ENCODE results near the gene CLCC1.
A peak's percentile ranks its signal among the peaks of the same experiment; 100 is the strongest.
"Not testable (repeated sequence)": the region's sequence is repeated elsewhere in the genome, so short reads cannot be mapped to it uniquely, and the experiment has no call there.

CLCC1 gene, protein sequence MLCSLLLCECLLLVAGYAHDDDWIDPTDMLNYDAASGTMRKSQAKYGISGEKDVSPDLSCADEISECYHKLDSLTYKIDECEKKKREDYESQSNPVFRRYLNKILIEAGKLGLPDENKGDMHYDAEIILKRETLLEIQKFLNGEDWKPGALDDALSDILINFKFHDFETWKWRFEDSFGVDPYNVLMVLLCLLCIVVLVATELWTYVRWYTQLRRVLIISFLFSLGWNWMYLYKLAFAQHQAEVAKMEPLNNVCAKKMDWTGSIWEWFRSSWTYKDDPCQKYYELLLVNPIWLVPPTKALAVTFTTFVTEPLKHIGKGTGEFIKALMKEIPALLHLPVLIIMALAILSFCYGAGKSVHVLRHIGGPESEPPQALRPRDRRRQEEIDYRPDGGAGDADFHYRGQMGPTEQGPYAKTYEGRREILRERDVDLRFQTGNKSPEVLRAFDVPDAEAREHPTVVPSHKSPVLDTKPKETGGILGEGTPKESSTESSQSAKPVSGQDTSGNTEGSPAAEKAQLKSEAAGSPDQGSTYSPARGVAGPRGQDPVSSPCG

DNA sequence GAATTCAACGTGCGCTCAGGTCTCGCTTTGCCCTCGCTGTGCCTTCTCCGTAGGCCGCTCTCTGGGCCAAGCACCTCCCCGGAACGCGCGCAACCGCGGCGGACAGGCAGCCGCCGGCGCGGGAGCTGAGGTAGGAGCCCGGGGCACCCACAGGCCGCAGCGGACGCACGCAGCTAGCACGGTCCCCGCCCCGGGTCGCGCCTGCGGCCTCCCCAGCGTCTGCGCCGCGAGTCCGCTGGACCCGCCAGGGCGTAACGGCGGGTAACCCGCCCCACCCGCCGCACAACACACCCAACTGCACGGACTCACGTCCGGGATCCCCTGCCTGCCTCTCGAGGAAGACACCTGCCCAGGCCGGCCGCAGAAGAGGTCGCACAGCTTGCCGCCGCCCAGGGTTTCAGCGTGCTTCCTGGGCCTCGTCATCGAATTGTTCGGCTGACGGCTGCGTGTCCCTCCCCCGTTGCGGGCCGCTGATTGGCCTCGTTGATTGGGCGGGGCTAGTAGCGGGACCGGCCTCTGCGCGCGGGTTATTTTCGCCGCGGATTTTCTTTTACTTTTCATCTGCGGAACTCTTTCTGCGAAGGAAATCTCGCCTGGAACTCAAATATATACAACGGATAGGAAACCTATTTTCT lies at the start of gene CLCC1:
TSS of gene CLCC1 (minus strand) at position 433 of the 635 bp plus-strand sequence. CDS start 13,047 bp downstream, outside the sequence.
- DNase-seq: peak; percentile 93

DNA sequence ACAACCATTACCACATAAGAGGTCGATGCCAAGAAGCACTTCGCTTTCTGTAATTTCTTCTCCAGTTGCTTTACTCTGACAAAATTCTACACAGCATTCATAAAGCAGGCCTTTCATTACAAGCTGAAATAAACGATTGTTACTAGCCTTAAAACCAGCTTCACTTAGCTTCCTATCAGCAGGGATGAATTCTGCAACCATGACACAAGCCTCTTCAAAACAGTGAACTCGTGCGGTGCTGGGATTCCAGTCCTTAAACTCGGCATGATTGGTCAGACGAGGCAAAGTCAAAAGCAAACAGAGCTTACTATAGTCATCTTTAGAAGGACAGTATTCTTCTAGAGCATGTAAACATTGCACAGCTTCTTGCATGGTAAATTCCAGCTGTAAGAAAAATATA lies 48.1 kb upstream of the CLCC1 start:
- DNase-seq: no peak

DNA sequence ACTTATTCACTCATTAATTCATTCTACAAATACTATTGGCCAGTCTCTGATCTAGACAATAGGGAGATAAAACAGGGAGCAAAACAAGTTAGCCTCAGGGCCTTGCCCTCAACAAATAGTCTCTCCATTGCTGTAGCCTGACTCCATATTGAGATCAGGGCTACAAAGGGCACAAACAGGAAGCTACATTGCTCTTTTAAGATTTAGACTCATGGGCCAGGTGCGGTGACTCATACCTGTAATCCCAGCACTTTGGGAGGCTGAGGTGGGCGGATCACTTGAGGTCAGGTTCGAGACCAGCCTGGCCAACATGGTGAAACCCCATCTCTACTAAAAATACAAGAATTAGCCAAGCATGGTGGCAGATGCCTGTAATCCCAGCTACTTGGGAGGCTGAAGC lies 33.3 kb upstream of the CLCC1 start:
- not testable (repeated sequence) for DNase-seq

DNA sequence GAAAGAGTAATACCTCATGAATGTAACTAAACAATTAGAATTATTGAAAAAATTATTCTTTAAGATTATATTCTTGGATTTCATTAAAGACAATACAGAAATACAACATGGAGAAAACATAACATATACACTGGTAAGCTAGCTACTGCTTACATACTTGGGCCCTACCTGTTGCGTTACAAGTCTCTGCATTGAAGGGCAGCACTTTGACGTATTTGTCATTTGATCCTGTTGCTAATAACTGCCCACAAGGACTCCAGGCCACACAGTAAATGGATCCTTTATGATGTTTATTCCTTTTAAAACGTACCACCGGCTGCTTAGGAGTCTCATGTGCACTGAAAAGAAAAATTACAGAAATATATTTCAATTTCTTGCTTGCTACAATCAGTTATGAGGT lies 19.8 kb upstream of the CLCC1 start:
- no peak for DNase-seq

DNA sequence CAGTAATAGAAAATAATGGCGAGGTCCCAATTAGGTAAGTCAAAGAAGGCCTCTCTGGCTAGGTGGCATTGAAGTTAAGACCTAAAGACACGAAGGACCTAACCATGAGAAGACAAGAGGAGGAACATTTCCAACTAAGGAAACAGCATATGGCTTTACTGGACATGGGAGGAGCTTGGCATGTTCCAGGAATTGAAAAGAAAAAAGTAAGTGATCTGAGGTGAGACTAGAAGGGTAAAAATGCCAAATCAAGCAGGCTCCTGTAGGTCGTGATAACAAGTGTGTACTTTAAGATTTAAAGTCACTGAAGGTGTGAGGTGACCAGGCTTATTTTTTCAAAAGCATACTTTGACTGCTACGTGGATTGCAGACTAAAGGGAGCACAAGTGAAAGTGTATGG lies 13.4 kb upstream of the CLCC1 start:
- DNase-seq: no peak

DNA sequence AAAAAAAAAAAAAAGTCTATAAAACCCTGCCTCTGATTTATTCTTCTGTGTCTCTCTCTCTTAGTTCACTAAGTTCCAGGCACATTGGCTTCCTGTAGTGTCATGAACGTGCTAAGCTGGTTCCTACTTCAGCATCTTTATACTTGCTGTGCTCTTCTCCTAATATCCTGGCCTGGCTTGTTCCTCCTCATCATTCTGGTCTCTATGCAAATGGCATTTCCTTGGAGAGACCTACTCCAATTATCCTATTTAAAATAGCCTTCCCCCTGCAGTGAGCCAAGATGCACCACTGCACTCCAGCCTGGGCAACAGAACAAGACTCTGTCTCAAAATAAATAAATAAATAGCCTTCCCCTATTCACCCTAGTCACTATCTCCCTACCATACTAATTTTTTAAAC lies 9.7 kb upstream of the CLCC1 start:
- no peak for DNase-seq

DNA sequence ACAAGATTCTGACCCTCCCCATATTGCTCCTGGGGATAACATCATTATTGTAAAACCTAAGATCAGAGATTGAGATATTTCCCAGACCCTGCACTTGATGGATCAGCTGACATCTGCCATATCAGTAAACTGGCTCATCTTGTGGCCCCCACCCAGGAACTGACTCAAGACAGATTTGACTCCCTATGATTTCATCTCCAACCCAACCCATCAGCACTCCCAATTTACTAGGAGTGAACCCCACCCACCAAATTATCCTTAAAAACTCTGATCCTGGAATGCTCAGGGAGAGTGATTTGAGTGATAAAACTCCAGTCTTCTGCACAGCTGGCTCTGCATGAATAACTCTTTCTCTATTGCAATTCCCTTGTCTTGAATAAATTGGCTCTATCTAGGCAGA lies 6.1 kb upstream of the CLCC1 start:
- no peak for DNase-seq

DNA sequence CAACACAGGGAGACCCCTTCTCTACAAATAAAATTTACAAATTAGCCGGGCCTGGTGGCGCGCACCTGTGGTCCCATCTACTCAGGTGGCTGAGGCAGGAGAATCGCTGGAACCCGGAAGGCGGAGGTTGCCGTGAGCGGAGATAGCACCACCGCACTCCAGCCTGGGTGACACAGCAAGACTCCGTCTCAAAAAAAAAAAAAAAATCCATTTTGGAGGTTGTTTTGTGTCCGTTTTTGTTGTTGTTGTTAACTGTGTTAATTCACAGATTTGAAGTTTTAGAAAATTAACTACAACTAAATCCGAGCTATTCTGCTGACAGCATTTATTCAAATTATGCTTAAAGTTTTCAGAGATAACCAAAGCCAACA lies 618 bp downstream of the CLCC1 start:
- peak; percentile 28 for DNase-seq

DNA sequence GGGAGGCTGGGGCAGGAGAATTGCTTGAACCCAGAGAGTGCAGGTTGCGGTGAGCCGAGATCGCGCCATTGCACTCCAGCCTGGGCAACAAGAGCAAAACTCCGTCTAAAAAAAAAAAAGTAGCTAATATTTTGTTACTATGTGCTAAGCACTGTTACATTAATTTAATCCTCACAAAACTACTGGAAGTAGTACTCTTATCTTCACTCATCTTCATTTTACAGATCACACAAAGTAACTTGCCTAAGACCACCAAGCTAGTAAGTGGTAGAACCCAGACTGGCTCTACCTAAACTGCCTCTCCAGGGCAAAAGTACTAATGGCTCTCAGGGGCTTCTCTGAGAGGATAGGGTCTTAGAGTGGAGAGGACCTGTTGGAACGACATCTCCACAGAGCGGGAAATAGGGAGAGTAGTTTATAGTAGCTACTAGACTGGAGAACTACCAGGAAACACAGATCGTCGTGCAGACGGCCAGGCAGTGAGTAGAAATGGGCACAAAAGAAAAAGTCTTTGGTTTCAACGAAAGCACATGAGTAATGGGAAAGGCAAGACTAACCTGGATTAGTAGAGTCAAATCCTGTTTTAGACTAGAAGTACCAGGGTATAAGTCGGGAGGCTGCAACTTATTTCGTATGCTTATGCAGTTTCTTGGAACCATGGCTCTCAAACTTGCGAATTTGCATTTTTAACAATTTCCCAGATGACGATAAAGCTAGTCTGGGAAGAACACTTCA lies 1.4 kb downstream of the CLCC1 start:
- no peak for DNase-seq

DNA sequence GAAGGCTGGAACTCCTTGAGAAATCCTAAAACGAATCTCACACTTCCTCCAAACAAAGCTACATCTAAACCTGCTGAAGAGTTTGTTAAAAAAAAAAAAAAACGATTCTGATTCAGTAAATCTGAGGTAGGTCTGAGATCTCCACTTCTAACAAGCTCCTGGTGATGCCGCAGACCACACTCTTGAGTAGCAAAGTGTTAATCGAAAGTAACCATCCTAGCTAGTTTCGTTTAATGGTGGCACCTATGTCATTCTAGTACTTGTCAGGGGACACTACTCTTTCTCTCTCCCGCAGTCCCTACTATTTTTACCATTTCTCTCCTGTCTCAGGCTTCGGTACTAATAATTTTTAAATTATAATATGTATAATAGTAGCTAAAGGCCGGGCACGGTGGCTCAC lies 2.1 kb downstream of the CLCC1 start:
- DNase-seq: no peak

DNA sequence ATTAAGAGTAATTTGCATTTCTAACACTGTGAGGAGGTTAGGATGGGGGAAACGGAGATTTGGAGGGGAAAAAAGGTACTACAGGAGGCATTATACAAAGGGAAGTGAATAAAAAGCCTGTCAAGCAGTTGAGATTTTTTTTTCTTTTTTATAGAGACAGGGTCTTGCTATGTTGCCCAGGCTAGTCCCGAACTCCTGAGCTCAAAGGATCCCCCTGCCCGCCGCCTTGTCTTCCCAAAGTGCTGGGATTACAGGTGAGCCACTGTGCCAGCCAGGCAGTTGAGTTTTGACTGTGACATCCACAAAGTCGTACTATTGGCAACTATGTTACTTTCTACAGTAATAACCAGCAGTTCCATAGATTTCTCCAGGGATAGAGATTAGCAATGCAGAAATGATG lies 2.6 kb downstream of the CLCC1 start:
- DNase-seq: no peak

DNA sequence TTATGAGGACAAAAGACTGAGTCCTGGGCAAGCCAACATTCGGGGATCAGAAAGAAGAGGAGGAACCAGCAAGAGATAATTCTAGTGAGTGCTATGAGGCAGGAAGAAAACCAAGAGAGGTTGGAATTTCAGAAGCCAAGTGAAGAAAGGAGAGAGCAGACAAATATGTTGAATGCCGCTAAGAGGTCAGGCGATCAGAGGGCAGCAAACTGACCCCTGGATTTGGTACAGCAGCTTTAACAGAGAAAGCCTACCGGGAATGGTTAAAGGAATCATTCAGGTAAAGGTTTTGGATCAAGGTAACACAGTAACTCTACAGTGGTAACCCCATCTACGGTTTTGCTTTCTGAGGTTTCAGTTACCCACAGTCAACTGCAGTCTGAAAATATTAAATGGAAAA lies 5.4 kb downstream of the CLCC1 start:
- no peak for DNase-seq

DNA sequence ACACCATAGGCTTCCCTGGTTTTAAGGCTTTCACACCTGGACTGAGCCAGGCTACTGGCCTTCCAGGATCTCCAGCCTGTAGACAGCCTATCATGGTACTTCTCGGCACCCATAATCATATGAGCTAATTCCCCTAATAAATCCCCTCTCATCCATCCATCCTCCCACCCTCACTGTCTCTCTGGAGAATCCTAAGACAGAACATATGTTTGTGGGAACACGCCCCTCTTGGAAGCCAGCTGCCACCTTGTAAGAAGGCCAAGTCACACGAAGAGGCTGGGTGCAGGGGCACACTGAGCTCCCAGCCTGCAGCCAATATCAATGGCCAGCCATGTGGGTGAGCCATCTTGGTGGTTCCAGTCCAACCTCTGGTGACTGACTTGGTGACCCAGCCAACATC lies 7.4 kb downstream of the CLCC1 start:
- no peak for DNase-seq

DNA sequence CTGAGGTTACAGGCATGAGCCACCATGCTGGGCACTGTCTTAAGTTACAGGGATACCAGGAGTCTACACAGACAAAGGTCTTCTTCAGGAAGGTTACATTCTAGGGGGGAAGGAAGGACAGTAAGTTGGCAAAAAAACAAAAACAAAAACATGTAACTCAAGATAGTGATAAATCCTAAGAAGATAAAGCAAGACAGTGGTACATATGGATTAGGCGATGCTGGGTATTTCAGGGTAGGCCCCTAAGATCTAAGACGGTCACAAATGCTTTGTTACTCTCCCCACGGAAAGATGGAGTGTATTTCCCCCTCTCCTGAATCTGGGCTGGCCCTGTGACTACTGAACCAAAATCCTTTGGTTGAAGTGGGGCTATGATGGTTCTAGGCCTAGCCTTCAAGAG lies 8.2 kb downstream of the CLCC1 start:
- no peak for DNase-seq

DNA sequence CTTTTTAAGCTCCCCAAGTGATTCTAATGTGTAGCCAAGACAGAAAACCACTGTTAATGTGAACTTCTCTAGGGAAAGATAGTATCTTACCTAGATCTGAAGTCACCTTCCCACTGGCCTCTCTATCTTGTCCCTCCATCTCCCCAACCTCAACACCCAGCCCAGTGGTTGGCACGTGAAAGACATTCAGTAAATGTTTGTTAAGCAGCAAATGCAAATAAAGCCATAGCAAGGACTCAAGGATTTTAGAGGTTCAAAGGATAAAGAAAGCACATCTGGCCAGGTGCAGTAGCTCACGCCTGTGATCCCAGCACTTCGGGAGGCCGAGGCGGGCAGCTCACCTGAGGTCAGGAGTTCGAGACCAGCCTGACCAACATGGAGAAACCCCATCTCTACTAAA lies 9.8 kb downstream of the CLCC1 start:
- DNase-seq: no peak

DNA sequence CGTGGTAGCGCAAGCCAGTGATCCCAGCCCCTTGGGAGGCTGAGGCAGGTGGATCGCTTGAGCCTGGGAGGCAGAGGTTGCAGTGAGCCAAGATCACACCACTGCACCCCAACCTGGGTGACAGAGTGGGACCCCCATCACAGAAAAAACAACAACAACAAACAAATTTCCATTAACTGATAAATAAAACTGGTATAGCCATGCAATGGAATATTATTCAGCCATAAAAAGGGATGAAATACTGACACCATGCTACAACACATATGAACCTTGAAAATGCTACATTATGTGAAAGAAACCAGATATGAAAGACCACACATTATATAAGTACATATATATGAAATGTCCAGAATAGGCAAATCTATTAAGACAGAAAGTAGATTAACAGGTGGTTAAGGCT lies 12.0 kb downstream of the CLCC1 start:
- DNase-seq: no peak

DNA sequence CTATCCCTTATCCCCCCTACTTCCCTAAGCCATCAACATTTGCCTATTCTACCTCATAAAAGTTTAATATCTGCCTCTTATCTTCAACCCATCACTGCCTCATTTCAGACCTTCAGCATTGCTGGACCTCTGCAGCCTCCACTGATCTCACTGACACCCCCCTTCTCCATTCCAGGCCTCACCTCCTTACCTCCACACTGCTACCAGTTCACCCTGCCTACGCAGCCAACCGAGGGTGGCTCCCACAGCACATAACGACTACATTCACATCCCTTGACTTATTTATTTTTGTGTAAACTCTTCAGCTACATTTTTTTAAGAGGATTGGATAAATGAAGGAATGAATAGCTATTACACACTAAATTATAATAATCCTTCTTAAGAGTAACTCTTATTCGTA lies 14.2 kb downstream of the CLCC1 start:
- no peak for DNase-seq

DNA sequence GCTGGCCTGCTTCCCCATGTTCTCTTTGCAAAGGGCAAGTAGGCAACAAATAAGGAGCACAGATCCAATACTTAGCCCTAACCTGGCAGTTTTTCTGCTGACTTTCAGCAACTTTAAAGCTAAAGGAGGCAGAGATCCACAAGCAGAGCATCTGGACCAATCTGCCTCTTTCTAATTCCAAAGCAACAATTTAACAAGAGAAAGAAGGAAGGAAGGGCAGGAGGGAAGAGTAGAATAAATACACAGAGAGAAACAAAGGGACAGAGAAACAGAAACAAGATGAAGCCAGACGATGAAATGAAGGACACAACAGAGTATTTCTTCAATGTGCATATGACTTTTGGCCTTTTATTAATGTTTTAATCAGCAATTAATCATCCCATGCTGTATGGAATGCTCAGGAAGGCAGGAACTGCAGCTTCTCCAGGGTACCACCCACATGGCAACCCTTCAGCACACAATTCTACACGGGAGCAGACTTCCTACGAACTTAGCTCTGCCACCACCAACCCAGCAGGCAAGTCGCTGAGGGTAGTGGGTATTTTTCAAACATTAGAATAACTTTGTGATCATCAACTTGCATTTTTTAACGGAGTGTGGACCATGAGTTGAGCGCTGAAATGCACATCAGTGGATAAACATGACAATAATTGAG lies 15.3 kb downstream of the CLCC1 start:
- no peak for DNase-seq

DNA sequence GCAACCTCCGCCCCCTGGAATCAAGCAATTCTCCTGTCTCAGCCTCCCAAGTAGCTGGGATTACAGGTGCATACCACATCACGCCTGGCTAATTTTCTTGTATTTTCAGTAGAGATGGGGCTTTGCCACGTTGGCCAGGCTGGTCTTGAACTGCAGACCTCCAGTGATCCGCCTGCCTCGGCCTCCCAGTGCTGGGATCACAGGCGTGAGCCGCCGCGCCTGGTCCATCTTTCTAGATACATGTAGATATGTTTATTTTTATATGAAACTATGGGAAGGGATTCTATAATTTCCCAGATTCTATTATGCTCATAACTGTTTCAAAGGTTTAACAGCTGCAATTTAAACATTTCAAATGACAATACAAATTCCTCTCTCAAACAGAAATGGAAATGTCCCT lies 27.1 kb downstream of the CLCC1 start:
- no peak for DNase-seq

DNA sequence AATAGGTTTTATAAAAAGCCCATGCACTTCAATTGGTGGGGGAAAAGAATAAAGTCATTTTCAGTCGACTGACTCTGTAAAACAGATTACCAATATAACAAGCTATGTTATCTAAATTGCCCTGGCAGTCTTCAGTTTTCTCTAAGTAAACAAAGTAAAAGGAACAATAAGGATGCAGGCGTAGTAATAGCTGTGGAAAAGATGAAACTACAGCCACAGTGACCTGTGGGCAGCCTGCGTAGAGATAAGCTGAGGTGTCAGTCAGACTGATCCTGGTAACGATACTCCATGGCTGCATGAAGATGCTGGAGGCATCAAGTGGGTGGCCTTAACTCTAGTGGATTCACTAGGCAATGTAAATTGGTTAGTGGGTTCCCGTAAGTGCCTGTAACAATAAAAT lies 29.3 kb downstream of the CLCC1 start:
- DNase-seq: no peak

DNA sequence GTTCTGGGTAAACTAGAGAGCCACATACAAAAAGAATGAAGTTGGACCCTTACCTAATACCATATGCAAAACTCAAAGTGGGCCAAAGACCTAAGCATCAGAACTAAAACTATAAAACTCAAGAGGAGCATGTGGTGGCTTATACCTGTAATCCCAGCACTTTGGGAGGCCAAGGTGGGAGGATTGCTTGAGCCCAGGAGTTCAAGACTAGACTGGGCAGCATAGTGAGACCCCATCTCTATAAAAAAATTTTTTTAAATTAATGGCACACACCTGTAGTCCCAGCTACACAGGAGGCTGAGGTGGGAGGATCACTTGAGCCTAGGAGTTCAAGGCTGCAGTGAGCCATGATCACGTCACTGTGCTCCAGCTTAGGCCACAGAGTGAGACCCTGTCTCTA lies 35.7 kb downstream of the CLCC1 start:
- not testable (repeated sequence) for DNase-seq

DNA sequence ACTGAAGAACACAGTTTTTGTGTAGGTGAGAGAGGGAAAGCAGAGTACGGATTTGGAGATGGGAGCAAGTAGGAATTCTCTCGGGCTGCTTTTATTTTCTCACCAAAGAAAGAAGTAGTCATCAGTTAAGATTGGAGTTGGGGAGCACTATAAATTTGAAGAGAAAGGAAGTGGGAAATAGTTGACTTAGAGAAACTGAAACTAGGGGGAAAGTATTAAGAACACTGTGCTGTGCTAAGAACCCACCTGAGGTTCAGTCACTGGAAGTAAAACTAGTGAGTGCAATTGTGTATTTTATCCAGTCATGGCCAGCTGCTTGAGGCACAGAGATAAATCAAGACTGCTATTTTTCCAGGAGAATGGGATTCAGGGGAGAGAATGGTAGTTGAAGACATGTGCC lies 37.4 kb downstream of the CLCC1 start:
- DNase-seq: no peak

DNA sequence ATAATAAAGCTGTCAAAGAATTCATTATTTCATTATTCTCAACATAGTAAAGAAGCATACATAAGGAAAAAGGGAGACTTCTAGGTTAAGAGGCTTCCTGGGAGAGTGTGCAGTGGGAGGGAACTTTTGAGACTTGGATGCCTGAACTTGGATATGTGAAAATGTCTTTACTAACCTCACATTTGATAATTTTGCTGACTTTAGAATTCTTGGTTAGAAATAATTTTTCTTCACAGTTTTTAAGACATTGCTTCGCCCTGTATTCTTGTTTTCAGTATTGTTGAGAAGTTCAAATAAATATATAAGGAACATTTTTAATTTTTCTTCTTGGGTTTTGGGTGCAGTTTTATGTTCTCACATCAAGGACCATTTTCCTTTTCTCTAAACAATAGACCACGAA lies 46.5 kb downstream of the CLCC1 start:
- DNase-seq: no peak

All from stimulated activated CD4-positive, alpha-beta T cell treated with anti-CD3 and anti-CD28 coated beads, Interleukin-4, amount 100 ng/mL, for 24 hours (primary cell).